ENCODE results near the gene NFATC1. TPM values are rescaled to one million over a fixed set of nuclear protein-coding genes. Genes with fewer than 3 reads are reported as not detected.

Gene NFATC1
- total RNA-seq, 1 donor from 2014 or later = 6.1 TPM

DNA sequence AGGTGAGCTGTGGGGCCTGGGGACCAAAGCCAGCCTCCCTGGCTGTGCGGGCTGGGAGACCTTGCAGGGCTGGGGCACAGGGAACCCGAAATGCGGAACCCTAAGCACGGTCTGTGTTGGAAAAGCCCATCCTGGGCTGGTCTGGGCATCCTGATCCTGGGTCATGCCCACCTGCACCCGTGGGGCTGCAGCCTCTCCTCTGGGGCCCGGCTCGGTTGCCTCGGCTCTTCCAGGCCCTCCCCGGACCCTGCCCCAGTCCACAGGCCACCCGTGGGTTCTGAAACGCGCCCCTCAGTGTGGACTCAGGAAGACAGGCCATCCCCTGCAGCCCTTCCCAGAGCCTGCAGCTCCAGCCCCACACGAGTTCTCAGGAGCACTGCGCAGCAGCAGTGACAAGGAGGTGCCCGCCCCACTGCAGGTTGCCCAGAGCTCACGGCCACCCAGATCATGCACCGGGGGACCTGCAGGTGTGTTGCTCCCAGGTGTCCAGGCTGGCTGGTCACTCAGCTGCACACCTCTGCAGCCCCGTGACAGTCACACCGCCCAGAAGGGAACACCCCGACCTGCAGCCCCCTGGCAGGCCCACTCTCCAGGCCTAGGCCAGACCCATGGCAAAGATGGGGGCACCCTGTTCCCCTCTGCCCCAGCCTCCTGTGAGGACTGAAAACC lies 12.2 kb upstream of the NFATC1 start:
- Mint-ChIP-seq H3K36me3 (peaks cover 4% of the 10 kb centered on the region), H3K27me3 (peaks cover 13% of the 10 kb centered on the region), H3K4me1 (ENCODE audit: unreplicated experiment) (peaks cover 6% of the 10 kb centered on the region), H3K27ac (no peak overlapping the region), H3K9me3 (no peaks in the 10 kb centered on the region), H3K4me3 (no peak overlapping the region)
- TF ChIP-seq, protein P1, sequence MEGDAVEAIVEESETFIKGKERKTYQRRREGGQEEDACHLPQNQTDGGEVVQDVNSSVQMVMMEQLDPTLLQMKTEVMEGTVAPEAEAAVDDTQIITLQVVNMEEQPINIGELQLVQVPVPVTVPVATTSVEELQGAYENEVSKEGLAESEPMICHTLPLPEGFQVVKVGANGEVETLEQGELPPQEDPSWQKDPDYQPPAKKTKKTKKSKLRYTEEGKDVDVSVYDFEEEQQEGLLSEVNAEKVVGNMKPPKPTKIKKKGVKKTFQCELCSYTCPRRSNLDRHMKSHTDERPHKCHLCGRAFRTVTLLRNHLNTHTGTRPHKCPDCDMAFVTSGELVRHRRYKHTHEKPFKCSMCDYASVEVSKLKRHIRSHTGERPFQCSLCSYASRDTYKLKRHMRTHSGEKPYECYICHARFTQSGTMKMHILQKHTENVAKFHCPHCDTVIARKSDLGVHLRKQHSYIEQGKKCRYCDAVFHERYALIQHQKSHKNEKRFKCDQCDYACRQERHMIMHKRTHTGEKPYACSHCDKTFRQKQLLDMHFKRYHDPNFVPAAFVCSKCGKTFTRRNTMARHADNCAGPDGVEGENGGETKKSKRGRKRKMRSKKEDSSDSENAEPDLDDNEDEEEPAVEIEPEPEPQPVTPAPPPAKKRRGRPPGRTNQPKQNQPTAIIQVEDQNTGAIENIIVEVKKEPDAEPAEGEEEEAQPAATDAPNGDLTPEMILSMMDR (conservative IDR thresholded peaks at IDR 0.05) = no peak
- no peak for DNase-seq (ENCODE audit: extremely low spot score, unreplicated experiment)

DNA sequence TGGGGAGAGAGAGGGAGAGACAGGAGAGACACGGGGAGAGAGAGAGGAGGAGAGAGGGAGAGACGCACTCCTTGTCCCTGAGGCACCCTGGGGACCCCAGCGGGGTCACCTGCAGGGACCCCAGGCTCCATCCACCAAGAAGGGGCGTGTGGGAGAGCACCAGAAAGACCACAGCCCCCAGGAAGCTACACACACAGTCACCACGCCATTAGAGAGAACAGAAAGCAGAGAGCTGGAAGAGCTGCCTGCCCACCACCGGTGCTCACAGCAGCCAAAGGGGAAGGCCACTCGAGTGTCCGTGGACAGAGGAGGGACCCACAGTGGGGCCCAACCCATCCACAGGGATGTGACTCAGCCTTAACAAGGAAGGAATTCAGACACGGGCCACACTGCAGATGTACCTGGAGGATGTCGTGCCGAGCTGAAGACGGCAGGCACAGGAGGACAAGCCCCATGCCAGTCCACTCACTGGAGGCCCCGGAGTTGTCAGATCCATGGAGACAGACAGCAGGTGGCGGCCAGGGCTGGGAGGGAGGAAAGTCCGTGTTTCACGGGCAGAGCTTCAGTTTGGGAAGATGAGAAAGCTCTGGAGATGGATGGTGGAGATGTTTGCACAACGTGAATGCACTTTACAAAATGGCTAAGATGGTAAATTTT lies 11.5 kb upstream of the NFATC1 start:
- Mint-ChIP-seq H3K27me3 (peaks cover 18% of the 10 kb centered on the region), H3K4me1 (ENCODE audit: unreplicated experiment) (no peaks in the 10 kb centered on the region), H3K36me3 (no peaks in the 10 kb centered on the region), H3K4me3 (no peak overlapping the region), H3K9me3 (no peaks in the 10 kb centered on the region), H3K27ac (no peak overlapping the region)
- DNase-seq (ENCODE audit: extremely low spot score, unreplicated experiment) = no peak
- TF ChIP-seq, protein P1 (conservative IDR thresholded peaks at IDR 0.05) = no peak

DNA sequence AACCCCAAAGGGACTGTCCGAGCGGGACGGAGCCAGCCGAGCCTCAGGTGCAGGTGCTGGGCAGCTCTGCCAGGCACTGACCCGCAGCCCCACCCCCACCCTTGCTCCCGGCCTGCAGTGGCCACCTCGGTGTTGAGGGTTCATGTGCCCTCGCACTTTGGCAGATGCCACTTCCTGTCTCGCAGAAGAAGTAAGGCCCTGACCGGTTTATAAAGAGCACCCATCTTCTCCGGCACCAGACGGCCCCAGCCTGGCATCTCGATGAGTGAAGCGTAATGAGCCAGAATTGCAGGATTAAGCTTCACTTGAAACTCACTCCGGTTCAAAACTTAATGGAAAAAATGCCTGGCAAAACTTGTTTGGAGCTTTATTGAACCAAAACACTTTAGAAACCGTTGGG lies 10.9 kb upstream of the NFATC1 start:
- no peaks in the 10 kb centered on the region for H3K9me3 Mint-ChIP-seq
- TF ChIP-seq, protein P1 (conservative IDR thresholded peaks at IDR 0.05) = no peak
- no peaks in the 10 kb centered on the region for H3K4me1 Mint-ChIP-seq (ENCODE audit: unreplicated experiment)

DNA sequence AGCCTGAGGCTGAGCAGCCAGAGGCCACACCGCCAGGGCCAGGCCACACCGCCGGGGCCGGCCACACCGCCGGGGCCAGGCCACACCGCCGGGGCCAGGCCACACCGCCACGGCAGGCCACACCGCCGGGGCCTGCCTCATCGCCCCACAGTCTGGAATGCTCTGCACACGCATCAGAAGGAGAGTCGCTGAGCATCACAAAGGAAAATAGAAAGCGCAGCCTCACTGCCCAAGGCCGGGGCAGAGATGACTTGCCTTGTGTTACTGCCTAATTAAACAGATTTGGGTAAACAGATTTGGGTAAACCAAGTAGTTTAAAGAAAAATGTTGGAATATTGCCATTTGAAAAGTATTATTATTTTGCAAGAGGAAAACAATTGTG lies 10.4 kb upstream of the NFATC1 start:
- Mint-ChIP-seq H3K4me3 (no peak overlapping the region), H3K9me3 (no peaks in the 10 kb centered on the region), H3K4me1 (ENCODE audit: unreplicated experiment) (no peaks in the 10 kb centered on the region), H3K36me3 (no peaks in the 10 kb centered on the region), H3K27ac (no peak overlapping the region), H3K27me3 (peaks cover 25% of the 10 kb centered on the region)
- TF ChIP-seq, protein P1 (conservative IDR thresholded peaks at IDR 0.05) = no peak
- no peak for DNase-seq (ENCODE audit: extremely low spot score, unreplicated experiment)

More for the DNA sequence above, 10.9 kb upstream of the NFATC1 start:
- Mint-ChIP-seq H3K27ac (no peak overlapping the region), H3K4me3 (no peak overlapping the region), H3K36me3 (no peaks in the 10 kb centered on the region), H3K27me3 (peaks cover 22% of the 10 kb centered on the region)
- DNase-seq (ENCODE audit: extremely low spot score, unreplicated experiment) = no peak

DNA sequence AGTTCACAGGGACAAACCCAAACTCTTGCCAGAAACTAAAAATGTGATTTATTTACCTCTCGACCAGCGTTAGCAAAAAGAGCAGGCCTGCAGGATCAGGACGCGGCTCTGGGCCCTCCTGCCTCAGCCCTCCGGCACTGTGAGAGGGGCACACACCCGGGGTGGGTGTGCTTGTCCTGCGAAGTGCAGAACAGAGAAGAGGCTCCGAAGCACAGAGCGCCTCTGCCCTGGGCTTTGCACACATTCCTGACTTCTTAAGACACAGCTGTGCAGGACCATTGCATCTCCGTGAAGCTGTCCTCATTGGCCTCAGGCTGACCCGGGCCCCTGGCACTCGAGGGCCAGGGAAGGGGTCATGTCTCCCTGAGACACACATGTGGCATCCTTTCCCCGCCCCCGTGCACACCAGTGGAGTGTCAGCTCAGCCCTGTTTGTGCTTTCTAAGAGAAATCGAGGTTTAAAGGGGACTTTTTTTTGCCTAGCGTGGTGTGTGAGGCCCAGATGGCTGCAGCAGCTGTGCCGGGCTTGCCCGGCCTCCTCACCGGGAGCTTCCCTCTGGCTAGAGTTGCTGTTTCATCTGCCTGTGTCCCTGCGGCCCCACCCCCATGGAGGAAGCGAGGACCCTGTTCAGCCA lies 9.9 kb upstream of the NFATC1 start:
- Mint-ChIP-seq H3K9me3 (no peaks in the 10 kb centered on the region), H3K27ac (no peak overlapping the region)
- TF ChIP-seq, protein P1 (conservative IDR thresholded peaks at IDR 0.05) = no peak

More for the DNA sequence above, 9.9 kb upstream of the NFATC1 start:
- Mint-ChIP-seq H3K4me1 (ENCODE audit: unreplicated experiment) (no peaks in the 10 kb centered on the region), H3K36me3 (no peaks in the 10 kb centered on the region), H3K4me3 (no peak overlapping the region), H3K27me3 (peaks cover 30% of the 10 kb centered on the region)
- DNase-seq (ENCODE audit: extremely low spot score, unreplicated experiment) = no peak

Measured in type B pancreatic cell (in vitro differentiated cells).